B cell (primary cell): ENCODE measurements around the gene FOXI1. TPM values are rescaled to one million over a fixed set of nuclear protein-coding genes. Genes with fewer than 3 reads are reported as not detected.

ENCODE experiments used
- ATAC-seq: fragments of 200-7000 bp; cut with Tn5 transposase; one replicate; pipeline ENCODE4 v1.10.0; 2021; ENCODE audit warnings: low read depth, mild to moderate bottlenecking, moderate number of reproducible peaks, moderate library complexity
- CTCF ChIA-PET: fragments of 350-600 bp; sonication (Branson Sonifier 250); formaldehyde crosslinking; loops from one replicate; lab custom pipeline; 2021; ENCODE audit warnings: antibody characterized with exemption, inconsistent platforms; lab: Charles Lee
- POLR2A ChIA-PET: fragments of 350-600 bp; sonication (Branson Sonifier 250); formaldehyde crosslinking; loops from one replicate; lab custom pipeline; 2021; ENCODE audit warnings: antibody characterized with exemption; lab: Charles Lee
- DNase-seq: peaks from one replicate; pipeline ENCODE4 v3.0.0; 2013
- H2AFZ ChIP-seq: 2 replicates; pipeline ENCODE4 v1.6.1; 2012; ENCODE audit warnings: mild to moderate bottlenecking, low read depth, low read length; ENCODE audit not compliant: insufficient read depth, poor library complexity, severe bottlenecking
- H3K27ac ChIP-seq, 2 donors: 1 replicate in 1 of 2; 2 replicates in 1 of 2; pipeline ENCODE4 v1.5.1; 2012 to 2013; ENCODE audit warnings: low read length in 2 of 2, mild to moderate bottlenecking in 2 of 2, moderate library complexity in 1 of 2
- H3K27me3 ChIP-seq, 4 experiments: fragments of 200-600 bp in 1 of 4; sonication (generic) in 1 of 4; replicated peaks in 1 of 4; 1 replicate in 2 of 4; 2 replicates in 2 of 4; pipeline versions ENCODE4 v1.6.1 to v1.7.0; 2013 to 2016; ENCODE audit warnings: low read length in 3 of 4, mild to moderate bottlenecking in 2 of 4, mixed read lengths in 1 of 4, moderate library complexity in 1 of 4; ENCODE audit not compliant: insufficient read depth in 4 of 4, control insufficient read depth in 3 of 4; ENCODE audit errors: control extremely low read depth in 1 of 4
- H3K36me3 ChIP-seq, 2 experiments: replicated peaks in 1 of 2; 1 replicate in 1 of 2; 2 replicates in 1 of 2; pipeline versions ENCODE4 v1.6.1 to v1.7.1; 2013; ENCODE audit warnings: low read length in 1 of 2; ENCODE audit not compliant: insufficient read depth in 2 of 2, control insufficient read depth in 1 of 2; ENCODE audit errors: control extremely low read depth in 1 of 2, extremely low read depth in 1 of 2
- H3K4me1 ChIP-seq, 2 donors: fragments of 200-600 bp in 1 of 2; sonication (generic) in 1 of 2; 1 replicate in 1 of 2; 2 replicates in 1 of 2; pipeline versions ENCODE4 v1.5.1 to v1.6.1; 2013 to 2017; ENCODE audit warnings: low read length in 2 of 2; ENCODE audit not compliant: control insufficient read depth in 2 of 2, insufficient read depth in 2 of 2
- H3K4me2 ChIP-seq: replicated peaks from 2 replicates; pipeline ENCODE3; 2012; ENCODE audit warnings: mild to moderate bottlenecking, low read depth, low read length; ENCODE audit not compliant: poor library complexity, severe bottlenecking
- H3K4me3 ChIP-seq, 5 experiments: fragments of 200-600 bp in 1 of 5; sonication (generic) in 1 of 5; 1 replicate in 3 of 5; 2 replicates in 2 of 5; pipeline versions ENCODE4 v1.5.1 to v1.7.0; 2011 to 2016; ENCODE audit warnings: low read length in 4 of 5, mild to moderate bottlenecking in 4 of 5, low read depth in 2 of 5, control low read depth in 1 of 5, moderate library complexity in 1 of 5; ENCODE audit not compliant: insufficient read depth in 1 of 5; ENCODE audit errors: control extremely low read depth in 1 of 5, extremely low read depth in 1 of 5
- H3K79me2 ChIP-seq: fragments of 200-600 bp; sonication (generic); one replicate; pipeline ENCODE4 v1.6.0; 2016; ENCODE audit warnings: low read length; ENCODE audit not compliant: control insufficient read depth, insufficient read depth
- H3K9ac ChIP-seq: fragments of 200-600 bp; sonication (generic); 2 replicates; pipeline ENCODE4 v1.6.1; 2017; ENCODE audit warnings: mild to moderate bottlenecking, low read length, moderate library complexity
- H3K9me3 ChIP-seq, 3 donors: one replicate each; pipeline versions ENCODE4 v1.6.1 to v1.7.1; 2013; ENCODE audit warnings: low read length in 2 of 3; ENCODE audit not compliant: control insufficient read depth in 2 of 3, insufficient read depth in 1 of 3; ENCODE audit errors: control extremely low read depth in 1 of 3
- H4K20me1 ChIP-seq: 2 replicates; pipeline ENCODE4 v1.6.0; 2012; ENCODE audit warnings: mild to moderate bottlenecking, low read length; ENCODE audit not compliant: insufficient read depth, control insufficient read depth, poor library complexity, severe bottlenecking
- H3K27ac Mint-ChIP-seq: one replicate; pipeline ENCODE4 v1.8.0; 2021; ENCODE audit warnings: mixed read lengths
- H3K27me3 Mint-ChIP-seq: one replicate; pipeline ENCODE4 v1.8.0; 2021; ENCODE audit warnings: mixed read lengths
- H3K4me1 Mint-ChIP-seq: one replicate; pipeline ENCODE4 v1.8.0; 2021; ENCODE audit warnings: mixed read lengths
- H3K4me3 Mint-ChIP-seq: one replicate; pipeline ENCODE4 v1.8.0; 2021; ENCODE audit warnings: mixed read lengths
- H3K9me3 Mint-ChIP-seq: one replicate; pipeline ENCODE4 v1.8.0; 2022; ENCODE audit warnings: mixed read lengths; ENCODE audit not compliant: insufficient read depth
- CTCF ChIP-seq: fragments of 200-600 bp; IDR thresholded peaks from one replicate; pipeline ENCODE4 v1.8.0; 2022; ENCODE audit warnings: antibody characterized with exemption, mild to moderate bottlenecking
- EZH2 ChIP-seq: IDR thresholded peaks from 2 replicates; pipeline ENCODE4 v1.6.1; 2012; ENCODE audit warnings: borderline replicate concordance, low read depth, mild to moderate bottlenecking, moderate library complexity, low read length; ENCODE audit not compliant: insufficient read depth, poor library complexity, severe bottlenecking
- WGBS: methylation state at CpG from one replicate; pipeline ENCODE4 v1.1.5; 2013; ENCODE audit warnings: missing lambda C conversion rate; ENCODE audit not compliant: insufficient coverage; 5-methylcytosine and 5-hydroxymethylcytosine counted together
- intact Hi-C: fragments of 100-400 bp; cut with micrococcal nuclease; formaldehyde crosslinking; loops from one replicate; pipeline ENCODE4 v1.10.0; 2022
- polyA plus RNA-seq: library from polyadenylated mRNA; depleted of rRNA; stranded (reverse); fragments of >200 nt; gene quantifications from 2 replicates; pipeline ENCODE4 v1.2.3, GENCODE V29; 2012
- total RNA-seq, 2 donors: library from RNA; stranded (reverse); fragments of 120-200 nt in 1 of 2; gene quantifications; 1 replicate in 1 of 2; 2 replicates in 1 of 2; pipeline versions ENCODE4 v1.2.3 to v1.2.4, GENCODE V29; 2013 to 2022

The FOXI1 gene
- total and polyA plus RNA-seq, 2 donors (not counting 1 experiment from before 2014, with no cell fraction given) = not detected

GRCh38 chr5:170136506-170136905 lies 30.8 kb downstream of the FOXI1 start:
- H3K4me2 ChIP-seq = no peak overlapping the region
- intact Hi-C loops = no loop called here

GRCh38 chr5:170137694-170138214 lies 32.1 kb downstream of the FOXI1 start:
- Histone ChIP-seq H3K9me3 (no peaks in the 10 kb centered on the region), H4K20me1 (no peaks in the 10 kb centered on the region), H3K4me2 (no peak overlapping the region), H3K9ac (no peak overlapping the region), H3K4me1 (no peaks in the 10 kb centered on the region), H3K36me3 (no peaks in the 10 kb centered on the region), H3K27me3 (no peaks in the 10 kb centered on the region), H2AFZ (no peak overlapping the region), H3K4me3 (no peak overlapping the region), H3K79me2 (no peaks in the 10 kb centered on the region), H3K27ac (no peak overlapping the region)
- TF ChIP-seq EZH2 (no peak), CTCF (no peak)
- POLR2A ChIA-PET = no interaction called here
- DNase-seq (no peak), ATAC-seq (no peak)
- no peaks in the 10 kb centered on the region for H3K4me1 Mint-ChIP-seq
- H3K9me3 Mint-ChIP-seq = no peaks in the 10 kb centered on the region
- 94% methylated on average over 2 of the region's 2 CpGs for WGBS
- H3K27me3 Mint-ChIP-seq = peaks cover 10% of the 10 kb centered on the region
- intact Hi-C loops = no loop called here
- H3K27ac Mint-ChIP-seq = no peak overlapping the region
- no peak overlapping the region for H3K4me3 Mint-ChIP-seq
- CTCF ChIA-PET = no interaction called here

More at GRCh38 chr5:170136506-170136905, 30.8 kb downstream of the FOXI1 start:
- H3K27ac ChIP-seq = no peak overlapping the region
- H4K20me1 ChIP-seq = no peaks in the 10 kb centered on the region
- Mint-ChIP-seq H3K27ac (no peak overlapping the region), H3K27me3 (peaks cover 12% of the 10 kb centered on the region), H3K4me1 (no peaks in the 10 kb centered on the region), H3K4me3 (no peak overlapping the region), H3K9me3 (peaks cover 3% of the 10 kb centered on the region)
- no peaks in the 10 kb centered on the region for H3K4me1 ChIP-seq
- TF ChIP-seq EZH2 = no peak
- TF ChIP-seq CTCF = no peak
- ChIA-PET CTCF (no interaction called here), POLR2A (no interaction called here)
- H3K4me3 ChIP-seq = no peak overlapping the region
- H3K79me2 ChIP-seq = no peaks in the 10 kb centered on the region
- no peak overlapping the region for H3K9ac ChIP-seq
- H3K9me3 ChIP-seq = no peaks in the 10 kb centered on the region
- DNase-seq (no peak), ATAC-seq (no peak)
- H3K36me3 ChIP-seq = no peaks in the 10 kb centered on the region
- H3K27me3 ChIP-seq = no peaks in the 10 kb centered on the region
- WGBS = 60% methylated on average over 2 of the region's 3 CpGs
- H2AFZ ChIP-seq = no peak overlapping the region
